Heart left ventricle (tissue), 13 donors: ENCODE measurements around the gene TMEM248.
"Not testable (repeated sequence)": the region's sequence is repeated elsewhere in the genome, so short reads cannot be mapped to it uniquely, and the experiment has no call there.

Experiments used
- CTCF ChIP-seq, 12 donors: fragments of 200-600 bp; sonication (generic) in 4 of 12; IDR thresholded peaks; one replicate each; pipeline versions ENCODE4 v1.5.0 to v1.8.0; 2018 to 2022; ENCODE audit warnings: antibody characterized with exemption in 12 of 12, mild to moderate bottlenecking in 5 of 12
- POLR2A ChIP-seq, 2 donors: fragments of 450-650 bp; IDR thresholded peaks; one replicate each; pipeline ENCODE4 v1.6.1; 2017; ENCODE audit warnings: antibody characterized with exemption in 2 of 2, mild to moderate bottlenecking in 2 of 2, moderate library complexity in 2 of 2
- donor health status: ischemic (EF 13 %, LVEDD 7.1; RV severe dilation, severe dysfunction).
- donor health status: DM: no; HTN: yes; CAD: no.
- donor health status: DM: no; HTN: no; CAD: no.
- donor health status: ischemic (EF 25% LVEDD 6.9; RV normal size, moderate dysfunction).
- donor health status: ischemic (EF 25% LVEDD 5.7; RV mildly dilated, moderate dysfunction).
- donor health status: ischemic (EF 35%, LVEDD 5.7; RV mildly dilated, moderate dysfunction).
- donor health status: nonischemic (EF 11% LVEDD 7.7; RV severe dilation, severe dysfunction).
- donor health status: DM: yes; HTN: yes; CAD: no.
- donor health status: PGD.
- donor health status: ischemic (EF 29% LVEDD 5.4; RV normal size, mild dysfunction).
- donor health status: nonischemic (EF 23%, LVEDD 6.1; RV moderate dilation, normal function).

GRCh38 chr7:67004145-67004544 is 83.1 kb downstream of the TMEM248 start:
- TF ChIP-seq CTCF, POLR2A (IDR thresholded peaks at IDR 0.05): not testable (repeated sequence)
